Activated CD8-positive, alpha-beta memory T cell treated with anti-CD3 and anti-CD28 coated beads, Interleukin-2, amount 50 U/mL, for 48 hours (primary cell): Measurements from ENCODE around the gene ROMO1.
"Not testable (repeated sequence)": the region's sequence is repeated elsewhere in the genome, so short reads cannot be mapped to it uniquely, and the experiment has no call there.

Experiments used
- DNase-seq: peaks from one replicate; pipeline ENCODE4 v3.0.0-alpha.2; 2020

Gene ROMO1

DNA sequence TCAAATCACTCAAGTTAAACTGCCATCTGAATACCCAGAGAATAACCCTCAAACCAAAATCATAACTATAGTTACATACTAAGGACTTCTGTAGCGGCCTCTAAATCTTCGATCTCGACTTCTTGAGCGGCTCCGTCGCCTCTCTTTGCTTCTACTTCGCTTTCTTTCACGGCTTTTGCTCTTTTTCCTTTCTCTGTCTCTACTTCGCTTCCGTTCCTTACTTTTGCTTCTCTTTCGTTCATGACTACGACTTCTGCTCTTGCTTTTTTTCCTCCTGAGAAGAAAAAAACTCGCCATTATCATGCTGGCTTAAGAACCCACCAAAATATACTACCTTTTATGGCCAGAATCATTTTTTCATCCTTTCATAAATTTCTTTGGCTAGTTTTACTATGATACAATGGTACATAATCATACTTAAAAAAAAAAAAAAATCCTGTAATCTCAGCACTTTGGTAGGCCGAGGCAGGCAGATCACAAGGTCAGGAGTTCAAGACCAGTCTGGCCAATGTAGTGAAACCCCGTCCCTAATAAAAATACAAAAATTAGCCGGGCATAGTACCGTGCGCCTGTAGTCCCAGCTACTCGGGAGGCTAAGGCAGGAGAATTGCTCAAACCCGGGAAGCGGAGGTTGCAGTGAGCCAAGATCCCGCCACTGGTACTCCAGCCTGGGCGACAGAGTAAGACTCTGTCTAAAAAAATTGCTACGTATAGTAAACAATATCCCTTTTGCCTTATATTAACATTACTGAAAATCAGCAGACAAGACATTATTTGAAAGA is 32.8 kb downstream of the ROMO1 start:
- no peak for DNase-seq

DNA sequence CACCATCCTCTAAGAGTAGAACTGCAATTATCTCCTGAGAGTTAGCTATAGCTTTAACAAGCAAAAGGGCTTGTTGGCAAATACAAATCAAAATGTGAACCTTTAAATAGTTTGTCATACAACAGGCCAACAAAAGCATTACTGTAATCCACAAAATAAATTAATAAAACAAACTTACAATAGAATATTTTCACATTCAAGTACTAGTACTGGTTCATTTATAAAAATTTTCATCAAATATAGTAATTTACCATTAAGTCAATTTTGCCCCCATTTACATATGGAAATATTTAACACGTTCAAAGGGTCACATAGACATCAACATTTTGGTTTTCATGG is 33.4 kb downstream of the ROMO1 start:
- no peak for DNase-seq

DNA sequence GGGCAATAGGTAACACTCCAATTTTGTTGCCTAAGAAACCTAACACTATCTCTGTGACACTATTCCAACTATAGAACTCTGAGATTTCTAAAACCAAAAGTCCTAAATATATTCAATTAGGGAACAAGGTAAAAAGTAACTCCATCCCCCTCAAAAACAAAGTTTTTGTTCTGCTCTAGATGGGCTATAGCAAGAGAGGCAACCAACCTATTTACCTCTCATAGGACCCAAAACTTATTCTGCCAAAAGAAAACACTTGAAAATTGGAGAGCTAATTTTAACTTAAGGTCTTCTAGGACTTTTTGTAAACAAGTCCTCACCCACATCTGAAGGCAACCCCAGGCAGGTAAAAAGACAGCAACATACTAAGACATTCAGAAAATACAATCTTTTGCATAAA is 35.2 kb downstream of the ROMO1 start:
- DNase-seq: no peak

DNA sequence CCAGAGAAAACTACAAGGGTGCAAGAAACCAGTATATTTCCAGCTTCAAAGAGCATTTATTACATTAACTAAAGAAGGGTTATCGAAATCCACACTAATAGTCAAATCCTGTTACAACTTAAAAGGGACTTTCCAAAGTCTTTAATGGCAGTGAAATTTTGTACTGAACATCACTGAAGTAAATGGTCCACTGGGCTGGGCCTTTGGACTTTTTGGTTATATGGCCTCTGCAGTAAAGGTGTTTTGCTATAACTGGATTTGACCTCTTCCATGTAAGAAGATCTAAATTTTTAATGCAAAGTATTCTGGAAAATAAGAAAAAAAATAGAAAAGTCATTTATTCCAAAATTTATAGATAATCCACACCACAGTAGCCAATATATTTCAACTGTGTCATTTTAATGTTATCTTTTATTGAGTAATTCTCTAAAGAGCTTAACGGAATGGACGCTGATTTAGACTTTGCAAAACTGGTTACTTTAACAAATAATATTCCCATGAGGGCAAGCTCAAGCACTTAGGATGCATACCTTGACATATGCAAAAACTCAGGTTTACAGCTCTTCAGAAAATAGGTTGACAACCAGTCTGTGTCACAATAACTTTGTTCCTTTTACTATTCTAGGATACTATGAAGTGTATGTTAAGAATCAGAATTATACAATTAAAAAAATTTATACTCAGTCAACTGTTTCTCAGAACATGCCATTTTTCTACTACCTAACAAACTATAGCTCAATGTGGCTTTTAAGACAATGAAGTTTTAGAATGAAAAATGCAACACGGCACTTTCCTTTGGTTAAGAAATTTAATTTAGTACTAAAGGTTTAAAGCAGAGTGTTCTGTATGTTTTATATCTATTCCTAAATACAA is 35.8 kb downstream of the ROMO1 start:
- DNase-seq: no peak

DNA sequence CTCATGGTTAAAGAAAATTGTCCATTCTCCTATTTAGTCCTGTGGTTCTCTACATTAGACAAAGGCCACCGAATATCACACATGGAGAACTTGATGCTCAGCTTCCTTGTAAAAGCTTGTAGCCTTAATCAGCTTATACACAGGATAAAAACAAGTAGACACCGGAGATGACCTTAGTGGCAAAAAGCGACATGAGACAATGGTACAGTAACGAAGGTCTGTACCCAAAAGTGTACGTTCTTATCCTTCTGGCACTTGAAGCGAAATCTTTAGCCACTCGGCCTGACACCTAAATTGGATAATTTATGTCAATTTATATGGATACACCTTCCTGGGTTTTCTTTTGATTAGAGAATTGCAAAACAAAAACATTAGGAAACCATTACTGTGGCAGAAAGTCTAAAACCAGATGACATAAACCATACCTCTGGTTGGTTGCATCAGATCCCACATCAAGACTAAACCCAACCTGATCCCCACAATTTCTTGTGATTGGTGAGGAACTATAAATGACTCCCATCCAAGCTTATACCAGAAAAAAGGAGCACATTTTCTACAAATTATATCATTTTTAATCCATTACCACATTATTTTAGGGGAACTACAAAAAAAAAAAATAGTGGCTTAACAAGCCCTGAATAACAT is 36.7 kb downstream of the ROMO1 start:
- DNase-seq: no peak

DNA sequence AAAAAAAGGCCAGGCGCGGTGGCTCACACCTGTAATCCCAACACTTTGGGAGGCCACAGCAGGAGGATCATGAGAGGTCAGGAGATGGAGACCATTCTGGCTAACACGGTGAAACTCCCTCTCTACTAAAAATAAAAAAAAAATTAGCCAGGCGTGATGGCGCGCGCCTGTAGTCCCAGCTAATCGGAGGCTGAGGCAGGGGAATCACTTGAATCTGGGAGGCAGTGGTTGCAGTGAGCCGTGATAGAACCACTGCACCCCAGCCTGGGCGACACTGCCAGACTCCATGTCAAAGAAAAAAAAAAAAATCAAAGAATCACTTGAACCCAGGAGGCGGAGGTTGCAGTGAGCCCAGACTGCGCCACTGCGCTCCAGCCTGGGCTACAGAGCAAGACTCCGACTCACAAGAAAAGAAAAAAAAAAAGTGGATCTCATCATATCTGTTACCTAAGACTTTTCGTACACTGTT is 38.7 kb downstream of the ROMO1 start:
- DNase-seq: no peak

DNA sequence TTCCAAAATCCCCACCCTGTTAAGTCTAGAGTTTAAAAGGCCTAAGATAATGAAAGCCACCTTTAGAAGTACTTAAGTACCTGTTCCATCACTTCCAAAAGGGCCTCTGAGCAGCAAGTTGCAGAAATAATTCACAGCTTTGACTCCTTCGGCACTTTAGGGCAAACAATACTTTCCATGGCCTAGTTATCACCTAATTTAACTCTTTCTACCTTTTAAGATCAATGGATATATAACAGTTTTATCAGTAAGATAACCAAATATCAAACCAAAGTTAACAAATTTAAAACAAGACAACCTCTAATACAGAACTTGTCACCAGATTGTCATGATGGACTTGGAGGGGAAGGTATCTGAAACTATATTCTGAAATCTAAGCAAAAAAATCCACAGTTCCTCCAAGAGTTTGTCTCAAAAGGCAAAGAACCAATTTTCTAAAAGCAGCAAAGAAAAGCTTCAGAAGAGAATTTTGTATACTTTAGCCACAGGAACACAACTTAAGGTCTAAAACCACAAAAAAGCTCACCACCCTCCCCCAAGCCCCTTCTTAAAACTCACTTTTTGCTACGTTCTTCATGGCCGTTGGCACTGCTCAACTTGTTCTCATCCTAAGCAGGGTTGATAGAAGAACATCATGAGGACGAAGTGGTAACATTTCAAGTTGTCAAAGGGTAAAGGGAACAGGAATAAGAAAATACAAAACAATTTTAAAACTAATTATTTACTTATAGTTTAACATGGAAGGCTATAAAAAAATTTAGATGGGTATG is 39.4 kb downstream of the ROMO1 start:
- DNase-seq: no peak

DNA sequence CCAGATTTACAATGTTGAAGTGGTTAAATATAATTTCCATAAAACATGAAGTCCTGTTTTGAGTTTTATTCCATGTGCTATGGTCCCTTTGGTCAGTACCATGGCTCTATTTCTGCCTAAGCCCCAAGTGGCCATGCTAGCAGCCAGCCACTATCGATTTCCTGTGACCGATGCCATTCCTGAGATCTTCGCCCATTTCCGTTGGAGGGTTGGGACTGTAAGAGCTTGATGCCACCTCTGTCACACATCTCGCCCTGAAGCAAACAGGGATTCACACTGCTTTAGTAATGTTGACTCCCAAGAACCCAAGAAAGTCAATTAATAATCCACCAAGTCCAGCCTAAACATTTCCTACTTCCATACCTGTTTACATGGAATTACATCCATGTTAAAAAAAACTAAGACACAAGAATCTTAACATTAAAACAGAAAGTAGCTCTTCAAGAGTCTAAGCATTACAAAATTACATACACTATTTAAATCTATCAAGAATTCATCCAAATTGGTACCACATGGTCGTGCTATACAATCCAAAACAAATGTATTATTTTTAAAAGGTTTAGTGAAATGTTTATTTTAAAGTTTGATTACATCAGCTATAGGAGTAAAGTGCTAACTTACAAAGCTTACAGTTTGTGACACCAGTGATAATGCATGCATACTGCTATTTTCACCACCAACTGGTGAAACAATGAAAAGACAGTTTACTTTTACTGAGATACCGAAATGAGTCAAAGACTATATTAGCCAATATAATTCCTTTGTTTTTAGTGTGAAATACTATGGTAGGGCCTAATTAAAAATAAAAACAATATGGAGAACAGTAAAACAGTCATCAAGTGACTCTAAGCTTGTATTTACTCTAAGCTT is 40.3 kb downstream of the ROMO1 start:
- DNase-seq: no peak

DNA sequence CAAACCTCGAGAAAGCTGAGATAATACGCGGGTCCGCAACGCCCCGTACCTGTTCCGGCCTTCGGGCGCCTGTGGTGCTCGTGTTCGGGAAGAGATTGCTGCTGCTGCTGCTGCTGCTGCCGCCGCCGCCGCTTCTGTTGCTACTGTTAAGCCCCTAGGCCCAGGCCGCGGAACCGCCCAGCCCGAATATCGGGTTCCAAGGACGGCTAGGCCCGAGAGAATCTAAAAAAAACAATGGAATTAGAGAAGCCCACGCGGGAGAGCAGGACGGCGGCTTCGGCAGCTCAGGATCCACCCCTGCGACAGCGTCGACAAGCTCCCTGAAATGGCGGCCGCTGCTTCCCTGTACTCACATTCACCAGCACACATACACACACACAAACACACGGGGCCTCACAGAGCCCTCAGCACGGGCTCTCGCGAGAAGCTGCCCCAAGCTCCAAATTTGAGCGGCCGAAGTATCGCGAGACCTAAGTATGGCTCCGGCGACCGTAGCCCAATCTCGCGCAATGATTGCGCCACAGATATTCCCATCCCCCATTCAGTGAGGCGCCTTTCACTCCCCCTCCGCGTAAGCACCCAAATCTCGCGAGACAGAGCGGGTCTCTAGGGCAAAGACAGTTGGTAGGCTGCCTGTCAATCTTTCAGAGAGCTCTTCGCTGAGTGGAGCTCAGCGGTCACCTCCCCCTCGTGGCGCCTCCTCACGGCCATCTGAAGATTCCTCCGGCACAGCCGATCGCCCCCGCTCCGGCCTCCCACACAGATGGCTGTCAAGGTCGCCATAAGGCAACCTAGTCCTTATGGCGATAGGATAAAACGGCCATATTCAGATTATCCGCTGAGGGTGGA is 42.9 kb downstream of the ROMO1 start, which contains the start of gene RBM39:
TSS of gene RBM39 (minus strand) at position 369 of the 849 bp plus-strand sequence. CDS start 1,386 bp downstream, outside the sequence.
- DNase-seq: peak; percentile 98

DNA sequence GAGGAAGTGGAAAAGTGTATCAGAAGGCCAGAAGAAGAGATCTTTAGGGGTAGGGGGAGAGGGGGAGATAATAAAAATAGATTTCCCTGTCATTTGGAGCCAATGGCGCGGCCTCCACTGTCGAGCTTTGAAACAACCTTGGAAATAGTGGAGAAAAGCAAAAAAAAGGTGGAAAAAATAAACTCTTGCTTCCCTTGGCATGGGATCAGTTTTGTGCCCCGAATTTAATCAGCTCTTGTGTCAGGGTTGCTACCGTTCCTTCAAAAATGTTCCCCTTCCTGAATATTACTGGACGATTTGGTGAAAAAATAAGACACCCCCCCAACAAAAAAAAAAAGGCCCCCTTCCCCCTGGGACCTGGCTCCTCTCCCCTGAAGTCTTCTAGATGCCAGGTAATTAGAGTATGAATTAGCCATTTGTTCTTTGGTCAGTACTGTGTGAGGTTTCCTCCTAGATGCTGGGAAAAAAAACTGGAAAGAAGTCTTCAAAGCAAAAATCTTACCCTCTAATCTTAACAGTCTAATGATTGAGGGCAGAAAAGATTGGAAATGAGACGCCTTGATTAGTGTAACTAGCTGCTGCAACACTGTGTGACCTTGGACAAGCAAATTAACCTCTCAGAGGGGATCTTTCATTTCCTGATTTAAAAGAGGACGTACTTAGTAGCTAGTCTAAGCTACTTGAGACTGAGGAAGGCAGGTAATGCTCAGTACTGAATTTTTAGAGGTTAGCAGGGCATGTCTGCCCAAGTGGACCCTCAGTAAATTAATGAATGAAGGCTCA is 43.7 kb downstream of the ROMO1 start:
- DNase-seq: no peak

DNA sequence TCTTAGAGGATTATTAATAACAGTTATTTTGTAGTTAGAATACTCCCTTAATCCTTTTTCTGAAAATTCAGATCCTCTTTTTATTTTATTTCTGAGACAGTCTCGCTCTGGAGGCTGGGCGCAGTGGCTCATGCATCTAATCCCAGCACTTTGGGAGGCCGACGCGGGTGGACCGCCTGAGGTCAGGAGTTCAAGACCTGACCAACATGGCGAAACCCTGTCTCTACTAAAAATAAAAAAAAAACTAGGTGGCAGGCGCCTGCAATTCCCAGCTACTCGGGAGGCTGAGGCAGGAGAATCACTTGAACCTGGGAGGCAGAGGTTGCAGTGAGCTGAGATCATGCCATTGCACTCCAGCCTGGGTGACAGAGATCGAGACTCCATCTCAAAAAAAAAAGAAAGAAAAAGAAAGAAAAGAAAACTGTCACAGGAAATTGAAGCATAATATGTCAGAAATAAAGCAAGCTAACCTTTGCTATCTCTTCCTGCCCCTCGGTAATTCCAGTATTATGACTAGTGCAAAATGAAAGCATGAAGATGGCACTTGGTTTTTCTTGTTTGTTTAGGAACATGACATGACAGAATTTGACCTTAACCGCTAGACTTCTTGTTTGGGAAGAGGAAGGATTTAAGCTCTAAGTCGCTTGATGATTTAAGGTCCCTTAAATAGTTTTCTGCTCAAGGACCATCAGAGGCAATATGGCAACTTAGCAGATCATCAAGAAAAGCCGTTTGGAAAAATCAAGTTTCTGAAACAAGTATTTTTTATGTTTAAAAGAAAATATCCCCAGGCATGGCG is 44.7 kb downstream of the ROMO1 start:
- no peak for DNase-seq

DNA sequence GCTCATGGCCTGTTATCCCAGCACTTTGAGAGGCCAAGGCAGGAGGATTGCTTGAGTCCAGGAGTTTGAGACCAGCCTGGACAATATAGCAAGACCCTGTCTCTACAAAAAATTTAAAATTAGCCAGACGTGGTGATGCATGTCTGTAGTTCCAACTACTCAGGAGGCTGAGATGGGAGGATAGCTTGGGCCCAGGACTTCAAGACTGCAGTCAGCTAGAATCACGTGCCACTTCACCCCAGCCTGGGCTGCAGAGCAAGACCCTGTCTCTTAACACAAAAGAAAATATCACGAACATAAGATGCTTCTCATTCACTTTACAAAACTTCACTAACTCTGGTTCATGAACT is 45.3 kb downstream of the ROMO1 start:
- DNase-seq: not testable (repeated sequence)
